Stimulated activated CD4-positive, alpha-beta T cell treated with anti-CD3 and anti-CD28 coated beads, TNF-alpha, amount 100 ng/mL, for 1 hour (primary cell): ENCODE results near the gene CAVIN1.
"Not testable (repeated sequence)": the region's sequence is repeated elsewhere in the genome, so short reads cannot be mapped to it uniquely, and the experiment has no call there.

ENCODE experiments used
- DNase-seq, 3 donors: peaks; one replicate each; pipeline ENCODE4 v3.0.0-alpha.2; 2020; ENCODE audit warnings: low read depth in 3 of 3, low spot score in 1 of 3

The CAVIN1 gene

GRCh38 chr17:42381898-42382297 lies 41.2 kb downstream of the CAVIN1 start:
- DNase-seq, result no peak

DNA sequence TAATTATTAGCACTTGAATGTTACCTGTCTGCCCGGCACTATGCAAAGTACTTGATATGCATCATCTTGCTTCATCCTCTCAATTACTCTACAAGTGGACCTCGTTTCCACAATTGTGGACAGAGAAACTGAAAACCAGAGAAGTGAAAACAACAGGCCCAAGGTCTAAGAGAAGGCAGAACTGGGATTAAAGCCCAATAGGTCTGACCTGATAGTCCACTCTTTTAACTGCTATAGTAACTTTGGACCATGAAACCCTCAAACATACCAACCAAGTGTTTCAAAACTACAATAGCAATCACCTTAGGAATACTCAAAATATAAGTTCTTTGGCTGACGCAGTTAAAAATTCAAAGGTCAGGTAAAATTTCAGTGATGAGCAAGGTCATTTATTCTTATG lies 42.1 kb downstream of the CAVIN1 start:
- no peak for DNase-seq

GRCh38 chr17:42378959-42379594 lies 44.0 kb downstream of the CAVIN1 start:
- no peak for DNase-seq

- DNase-seq, result no peak
Observed at GRCh38 chr17:42378359-42378958, 44.6 kb downstream of the CAVIN1 start.

DNA sequence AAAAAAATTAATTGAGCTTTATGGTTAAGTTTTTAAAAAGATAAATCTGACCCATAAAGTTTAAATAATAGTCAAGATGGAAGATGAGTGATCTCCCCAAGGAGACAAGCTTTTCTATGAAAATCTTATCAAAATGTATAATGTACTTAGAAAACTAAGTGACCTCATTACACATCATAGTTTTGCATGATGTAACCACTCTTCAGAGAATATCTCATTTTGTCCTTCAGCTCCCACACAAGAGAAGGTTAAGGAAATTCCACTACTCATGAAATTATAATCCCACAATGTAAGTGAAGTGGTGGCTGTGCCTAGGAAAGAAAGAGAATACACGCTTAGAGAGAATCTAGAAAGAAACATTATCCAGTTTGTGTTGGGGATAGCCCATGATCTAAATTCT lies 49.2 kb downstream of the CAVIN1 start:
- DNase-seq, result no peak

GRCh38 chr17:42372142-42372541 lies 50.9 kb downstream of the CAVIN1 start:
- DNase-seq, result no peak

DNA sequence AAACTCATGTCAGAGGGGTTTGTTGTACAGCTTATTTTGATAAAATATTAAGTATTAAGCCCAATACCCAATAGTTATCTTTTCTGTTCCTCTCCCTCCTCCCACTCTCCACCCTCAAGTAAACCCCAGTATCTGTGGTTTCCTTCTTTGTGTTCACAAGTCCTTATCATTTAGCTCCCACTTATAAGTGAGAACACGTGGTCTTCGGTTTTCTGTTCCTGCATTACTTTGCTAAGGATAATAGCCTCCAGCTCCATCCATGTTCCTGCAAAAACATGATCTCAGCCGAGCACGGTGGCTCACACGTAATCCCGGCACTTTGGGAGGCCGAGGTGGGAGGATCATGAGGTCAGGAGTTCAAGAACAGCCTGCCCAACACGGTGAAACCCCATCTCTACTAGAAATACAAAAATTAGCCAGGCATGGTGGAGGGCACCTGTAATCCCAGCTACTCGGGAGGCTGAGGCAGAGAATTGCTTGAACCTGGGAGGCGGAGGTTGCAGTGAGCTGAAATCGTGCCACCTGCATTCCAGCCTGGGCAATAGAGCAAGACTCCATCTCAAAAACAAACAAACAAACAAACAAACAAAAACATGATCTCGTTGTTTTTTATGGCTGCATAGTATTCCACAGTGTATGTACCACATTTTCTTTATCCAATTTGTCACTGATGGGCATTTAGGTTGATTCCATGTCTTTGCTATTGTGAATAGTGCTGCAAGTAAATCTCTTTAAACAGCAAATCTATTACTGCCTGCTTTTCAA lies 54.1 kb downstream of the CAVIN1 start:
- DNase-seq, result not testable (repeated sequence)

DNA sequence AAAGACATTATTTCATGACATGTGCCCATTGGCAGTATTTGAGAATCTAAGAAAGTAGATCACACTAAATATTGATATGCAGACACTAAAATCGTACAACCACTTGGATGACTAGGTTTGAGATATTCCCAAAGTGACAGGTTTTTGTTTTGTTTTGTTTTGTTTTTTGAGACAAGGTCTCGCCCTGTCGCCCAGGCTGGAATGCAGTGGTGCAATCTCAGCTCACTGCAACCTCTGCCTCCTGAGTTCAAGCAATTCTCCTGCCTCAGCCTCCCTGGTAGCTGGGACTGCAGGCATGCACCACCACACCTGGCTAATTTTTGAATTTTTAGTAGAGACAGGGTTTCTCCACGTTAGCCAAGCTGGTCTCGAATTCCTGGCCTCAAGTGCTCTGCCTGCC lies 54.7 kb downstream of the CAVIN1 start:
- DNase-seq, result not testable (repeated sequence)

DNA sequence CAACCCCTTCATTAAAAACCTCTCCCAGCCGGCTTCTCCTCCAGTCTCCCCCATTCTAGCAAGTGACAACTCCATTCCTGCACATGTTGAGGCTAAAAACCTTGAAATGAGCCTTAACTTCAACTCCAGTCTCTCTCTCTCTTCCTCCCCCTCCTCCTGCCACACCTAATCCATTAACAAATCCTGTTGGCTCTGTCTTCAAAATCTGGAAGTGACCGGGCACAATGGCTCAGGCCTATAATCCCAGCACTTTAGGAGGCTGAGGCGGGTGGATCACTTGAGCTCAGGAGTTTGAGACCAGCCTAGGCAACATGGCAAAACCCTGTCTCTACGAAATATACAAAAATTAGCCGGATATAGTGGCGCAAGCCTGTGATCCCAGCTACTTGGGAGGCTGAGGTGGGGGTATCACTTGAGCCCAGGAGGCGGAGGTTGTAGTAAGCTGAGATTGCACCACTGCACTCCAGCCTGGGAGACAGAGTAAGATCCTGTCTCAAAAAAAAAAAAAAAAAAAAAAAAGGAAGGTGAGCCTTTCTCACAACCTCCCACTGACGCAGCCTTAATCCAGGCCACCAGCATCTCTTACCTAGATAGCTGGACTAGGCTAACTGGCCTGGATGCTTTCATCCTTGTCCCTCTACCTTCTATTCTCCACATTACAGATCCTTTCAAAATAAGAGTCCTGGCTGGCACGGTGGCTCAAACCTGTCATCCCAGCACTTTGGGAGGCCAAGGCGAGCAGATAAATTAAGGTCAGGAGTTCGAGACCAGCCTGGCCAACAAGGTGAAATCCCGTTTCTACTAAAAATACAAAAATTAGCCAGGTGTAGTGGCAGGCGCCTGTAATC lies 56.7 kb downstream of the CAVIN1 start:
- not testable (repeated sequence) for DNase-seq

DNA sequence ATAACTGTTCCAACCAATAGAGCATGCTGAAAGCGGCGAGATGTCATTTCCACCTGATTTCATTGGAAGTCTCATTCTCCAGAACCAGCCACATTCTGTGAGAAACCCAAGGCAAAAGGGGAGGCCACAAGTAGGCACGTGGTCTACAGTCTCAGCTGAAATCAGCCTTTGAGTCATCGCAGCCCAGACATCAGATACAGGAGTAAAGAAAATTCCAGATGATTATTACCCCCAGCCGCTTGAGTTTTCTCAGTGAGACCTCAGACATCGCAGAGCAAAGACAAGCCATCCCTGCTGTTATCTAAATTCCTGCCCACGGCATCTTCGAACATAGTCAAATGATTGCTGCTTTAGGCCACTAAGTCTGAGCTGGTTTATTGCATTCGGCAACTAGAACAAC lies 57.9 kb downstream of the CAVIN1 start:
- no peak for DNase-seq

DNA sequence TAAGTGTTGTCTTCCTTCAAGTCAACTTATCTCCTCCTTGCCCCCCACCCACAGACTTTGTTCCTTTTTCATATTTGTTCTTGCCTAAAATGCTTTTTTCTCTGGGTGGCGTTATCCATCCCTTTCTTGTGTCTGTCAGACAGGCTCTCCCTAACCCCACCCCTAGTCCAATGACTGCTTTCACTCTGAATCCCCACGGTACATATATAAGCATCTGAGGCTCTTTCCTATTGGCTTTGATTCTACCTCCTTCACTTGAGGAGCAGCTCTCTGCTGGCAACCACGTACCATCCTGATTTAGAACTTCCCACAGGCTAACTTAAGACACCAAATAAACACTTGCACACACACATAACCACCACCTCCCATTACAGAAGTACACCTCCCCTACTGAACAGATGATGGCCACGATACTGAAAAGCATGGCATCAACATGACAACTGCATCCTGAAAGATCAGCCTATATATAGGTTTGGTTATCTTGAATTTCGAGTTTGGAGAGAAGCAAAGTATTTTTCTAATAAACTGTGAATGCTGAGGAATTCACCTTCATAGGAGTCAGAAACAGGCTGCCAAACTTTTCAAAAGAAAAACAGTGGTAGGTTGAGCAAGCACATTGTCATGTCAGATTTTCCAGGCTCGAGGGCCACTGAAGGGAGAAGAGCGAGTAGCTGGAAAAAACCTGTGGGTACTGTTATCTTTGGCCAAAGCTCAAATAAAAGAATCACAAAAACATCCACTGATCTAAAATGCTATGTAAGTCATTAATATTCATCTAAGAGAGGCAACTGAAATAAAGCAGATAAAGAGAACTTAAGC lies 59.1 kb downstream of the CAVIN1 start:
- DNase-seq, result no peak

GRCh38 chr17:42363231-42363630 lies 59.8 kb downstream of the CAVIN1 start:
- no peak for DNase-seq

GRCh38 chr17:42362245-42362961 lies 60.7 kb downstream of the CAVIN1 start:
- DNase-seq, result no peak

GRCh38 chr17:42361781-42362186 lies 61.3 kb downstream of the CAVIN1 start:
- peak in 1 of 3 donors; percentile 7 for DNase-seq

- DNase-seq, result not testable (repeated sequence)
Observed at GRCh38 chr17:42360388-42360787, 62.7 kb downstream of the CAVIN1 start.

- no peak for DNase-seq
Observed at GRCh38 chr17:42359133-42359532, 63.9 kb downstream of the CAVIN1 start.

GRCh38 chr17:42358434-42358833 lies 64.6 kb downstream of the CAVIN1 start:
- no peak for DNase-seq

GRCh38 chr17:42354956-42355843 lies 67.9 kb downstream of the CAVIN1 start:
- DNase-seq, result no peak
